Measurements from ENCODE around the gene FLT4.

Gene FLT4

DNA sequence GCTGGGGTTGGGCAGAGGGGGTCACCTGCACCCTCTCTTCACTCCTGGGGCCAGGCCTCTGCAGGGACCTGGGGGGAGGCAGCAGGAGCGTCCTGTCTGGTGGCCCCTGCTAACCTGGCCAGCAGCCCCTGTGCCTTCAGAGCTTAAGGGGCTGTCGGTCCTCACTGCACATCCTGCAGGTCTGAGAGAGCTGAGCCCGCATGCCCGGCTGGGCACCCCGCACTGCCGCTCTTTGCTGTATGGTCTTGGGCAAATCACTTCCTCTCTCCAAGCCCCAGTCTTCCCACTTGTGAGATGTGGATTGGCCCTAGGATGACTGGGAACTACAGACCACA is 7.9 kb downstream of the FLT4 start:
- Histone ChIP-seq H3K9me3 (ENCODE audit: control insufficient read depth, insufficient read depth, low read length) (no peaks in the 10 kb centered on the region), H3K9ac (ENCODE audit: low read depth, low read length) (no peak overlapping the region), H3K4me1 (ENCODE audit: insufficient read depth, low read length) (no peaks in the 10 kb centered on the region), H3K36me3 (ENCODE audit: insufficient read depth, low read length) (no peaks in the 10 kb centered on the region)

DNA sequence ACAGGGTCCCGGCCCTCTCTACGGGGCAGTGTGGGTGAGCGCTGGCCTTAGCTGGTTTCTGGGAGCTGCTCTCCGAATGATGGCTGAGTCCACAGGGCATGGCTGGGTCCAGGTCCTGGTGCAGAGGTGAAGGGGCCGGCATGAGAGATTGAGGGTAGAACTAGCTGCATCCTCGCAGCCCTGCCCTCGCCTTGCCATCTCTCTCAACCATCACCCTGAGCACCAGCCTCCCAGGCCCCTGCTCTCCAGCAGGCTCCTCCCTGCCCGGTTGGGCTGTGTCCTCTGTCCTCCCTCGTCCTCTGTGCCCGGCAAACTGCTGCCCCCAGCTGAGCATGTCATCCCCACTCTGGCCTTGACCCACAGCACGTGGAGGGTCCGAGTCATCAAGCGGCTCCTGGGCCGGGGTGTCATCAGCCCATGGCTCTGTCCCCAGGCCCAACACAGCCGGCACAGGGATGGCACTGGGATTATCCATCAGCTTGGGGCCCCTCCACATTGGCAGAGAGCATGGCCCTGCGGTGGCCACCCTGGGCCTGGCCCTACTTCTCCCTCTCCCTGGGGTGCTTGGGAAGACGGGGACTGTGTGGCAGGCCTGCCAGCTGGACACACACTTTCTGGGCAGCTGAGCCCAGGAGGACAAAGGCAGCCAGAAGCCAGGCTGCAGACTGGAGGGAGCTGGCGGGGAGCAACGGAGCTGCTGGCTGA is 8.4 kb downstream of the FLT4 start:
- Histone ChIP-seq H3K36me3 (ENCODE audit: insufficient read depth, low read length) (no peaks in the 10 kb centered on the region), H3K9me3 (ENCODE audit: control insufficient read depth, insufficient read depth, low read length) (no peaks in the 10 kb centered on the region)

DNA sequence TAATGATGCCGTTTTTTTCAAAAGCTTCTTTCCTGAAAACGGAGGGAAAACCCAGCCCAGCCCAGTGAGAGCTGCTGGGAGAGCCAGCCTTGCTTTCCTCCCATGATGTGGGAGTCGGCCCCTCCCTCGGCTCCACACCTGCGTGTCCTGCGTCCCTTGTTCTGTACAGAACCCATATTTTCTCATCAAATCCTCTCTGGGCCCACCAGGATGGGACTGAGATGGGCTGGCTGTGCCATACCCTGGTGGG is 8.9 kb downstream of the FLT4 start:
- Histone ChIP-seq H3K9me3 (ENCODE audit: control insufficient read depth, insufficient read depth, low read length) (no peaks in the 10 kb centered on the region), H3K9ac (ENCODE audit: low read depth, low read length) (no peak overlapping the region), H3K4me1 (ENCODE audit: insufficient read depth, low read length) (no peaks in the 10 kb centered on the region), H3K36me3 (ENCODE audit: insufficient read depth, low read length) (no peaks in the 10 kb centered on the region)

More for the DNA sequence above, 8.4 kb downstream of the FLT4 start:
- H3K9ac ChIP-seq (ENCODE audit: low read depth, low read length): no peak overlapping the region
- H3K4me1 ChIP-seq (ENCODE audit: insufficient read depth, low read length): no peaks in the 10 kb centered on the region

- Histone ChIP-seq H3K9ac (ENCODE audit: low read depth, low read length) (no peak overlapping the region), H3K36me3 (ENCODE audit: insufficient read depth, low read length) (no peaks in the 10 kb centered on the region), H3K9me3 (ENCODE audit: control insufficient read depth, insufficient read depth, low read length) (no peaks in the 10 kb centered on the region), H3K4me1 (ENCODE audit: insufficient read depth, low read length) (no peaks in the 10 kb centered on the region)
Measured at GRCh38 chr5:180639741-180640610, 9.4 kb downstream of the FLT4 start.

GRCh38 chr5:180639287-180639686 is 10.1 kb downstream of the FLT4 start:
- H3K9ac ChIP-seq (ENCODE audit: low read depth, low read length): no peak overlapping the region
- H3K9me3 ChIP-seq (ENCODE audit: control insufficient read depth, insufficient read depth, low read length): no peaks in the 10 kb centered on the region
- no peaks in the 10 kb centered on the region for H3K4me1 ChIP-seq (ENCODE audit: insufficient read depth, low read length)
- H3K36me3 ChIP-seq (ENCODE audit: insufficient read depth, low read length): no peaks in the 10 kb centered on the region

DNA sequence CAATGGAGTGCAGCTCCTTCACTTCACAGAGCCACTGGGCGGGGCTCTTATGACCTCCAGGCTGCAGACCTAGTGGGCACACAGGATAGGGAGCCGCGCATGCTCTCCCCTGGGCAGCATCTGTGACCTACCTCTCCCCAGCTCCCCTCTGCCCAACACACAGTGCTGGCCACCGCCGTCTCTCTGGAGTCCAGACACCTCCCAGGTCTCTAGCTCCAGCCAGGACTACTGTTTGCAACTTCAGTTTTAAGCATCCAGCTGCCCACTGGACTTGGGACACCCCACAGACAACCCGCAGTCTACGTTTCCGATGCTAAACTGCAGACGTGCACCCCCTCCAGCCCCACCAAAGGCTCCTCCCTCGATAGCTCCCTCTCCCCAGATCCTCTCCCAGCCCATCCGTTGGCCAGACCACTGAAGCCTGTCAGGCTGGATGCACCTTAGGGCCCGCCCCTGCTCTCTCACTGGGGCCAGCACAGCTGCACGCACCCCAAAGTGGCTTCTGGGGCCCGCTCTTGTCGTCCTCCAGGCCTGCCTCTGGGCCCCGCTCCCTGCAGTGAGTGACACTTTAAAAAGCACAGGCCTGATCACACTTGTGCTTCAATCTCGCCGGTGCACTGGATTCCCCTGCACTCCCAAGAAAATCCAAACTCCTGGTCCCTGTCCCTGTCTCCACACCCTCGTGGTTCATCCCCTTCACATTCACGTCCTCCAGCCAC is 11.3 kb downstream of the FLT4 start:
- no peaks in the 10 kb centered on the region for H3K36me3 ChIP-seq (ENCODE audit: insufficient read depth, low read length)
- no peaks in the 10 kb centered on the region for H3K4me1 ChIP-seq (ENCODE audit: insufficient read depth, low read length)
- H3K9ac ChIP-seq (ENCODE audit: low read depth, low read length): no peak overlapping the region
- no peaks in the 10 kb centered on the region for H3K9me3 ChIP-seq (ENCODE audit: control insufficient read depth, insufficient read depth, low read length)

- Histone ChIP-seq H3K9ac (ENCODE audit: low read depth, low read length) (no peak overlapping the region), H3K36me3 (ENCODE audit: insufficient read depth, low read length) (no peaks in the 10 kb centered on the region), H3K9me3 (ENCODE audit: control insufficient read depth, insufficient read depth, low read length) (no peaks in the 10 kb centered on the region), H3K4me1 (ENCODE audit: insufficient read depth, low read length) (peaks cover 6% of the 10 kb centered on the region; the same call in 1 of the 2 replicates)
Measured at GRCh38 chr5:180636403-180637075, 12.9 kb downstream of the FLT4 start.

DNA sequence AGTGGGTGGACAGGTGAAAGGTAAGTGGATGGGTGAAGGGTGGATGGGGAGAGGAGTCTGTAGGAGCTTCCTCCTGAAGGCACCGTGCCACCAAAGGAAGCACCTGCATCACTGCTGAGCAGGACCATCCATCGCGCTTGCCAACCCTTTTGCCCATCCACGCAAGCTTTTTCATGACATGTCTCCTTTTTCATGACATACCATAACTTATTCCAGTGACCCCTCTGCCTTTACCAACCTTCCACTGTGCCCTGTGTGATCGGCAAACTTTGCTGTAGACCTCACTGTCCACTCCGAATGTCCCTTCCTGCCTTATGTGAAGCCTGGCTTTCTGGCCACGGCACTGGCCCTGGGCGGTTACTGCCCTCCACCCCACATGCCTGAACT is 13.4 kb downstream of the FLT4 start:
- no peak overlapping the region for H3K9ac ChIP-seq (ENCODE audit: low read depth, low read length)
- peaks cover 6% of the 10 kb centered on the region; the same call in 1 of the 2 replicates for H3K4me1 ChIP-seq (ENCODE audit: insufficient read depth, low read length)
- no peaks in the 10 kb centered on the region for H3K9me3 ChIP-seq (ENCODE audit: control insufficient read depth, insufficient read depth, low read length)
- H3K36me3 ChIP-seq (ENCODE audit: insufficient read depth, low read length): no peaks in the 10 kb centered on the region

DNA sequence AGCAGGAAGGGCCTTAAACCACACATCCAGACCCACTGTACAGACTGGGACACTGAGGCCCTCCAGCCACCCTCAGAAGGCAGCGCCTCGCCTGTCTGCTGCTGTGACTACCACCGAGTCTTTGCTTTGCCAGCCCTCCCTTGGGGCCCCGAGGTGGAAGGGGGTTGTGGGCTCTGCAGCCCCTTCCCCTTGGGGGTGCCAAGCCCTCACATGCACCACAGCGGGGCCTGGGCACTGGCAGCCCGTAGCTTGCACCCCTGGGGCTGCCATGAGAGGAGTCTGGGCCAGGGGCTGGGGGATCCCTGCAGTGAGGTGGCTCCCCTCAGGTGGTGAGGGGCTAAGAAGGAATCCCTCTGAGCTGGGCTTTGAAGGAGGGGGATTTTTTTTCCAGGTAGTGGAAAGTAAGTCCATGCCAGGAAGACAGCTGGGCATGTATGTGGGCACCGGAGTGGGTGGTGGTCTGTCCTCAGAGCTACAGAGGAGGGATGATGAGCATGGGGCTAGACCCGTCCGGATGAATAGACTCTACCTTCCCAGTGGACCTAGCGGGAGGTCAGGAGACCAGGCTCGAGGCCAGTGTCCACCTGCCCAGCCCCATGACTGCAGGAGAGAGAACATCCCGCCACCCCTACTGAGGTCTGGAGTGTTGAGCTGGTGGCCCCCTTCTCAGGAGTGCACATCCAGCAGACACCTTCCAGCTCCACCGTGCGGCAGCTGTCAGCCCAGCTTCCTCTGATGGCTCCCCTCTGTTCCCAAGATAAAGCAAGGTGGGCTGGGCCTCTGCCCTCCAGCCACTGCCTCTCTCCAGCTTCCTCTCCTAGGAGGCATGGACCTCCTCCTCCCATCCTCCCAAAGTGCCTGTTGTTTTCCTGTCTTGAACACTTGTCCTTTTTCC is 15.9 kb downstream of the FLT4 start:
- Histone ChIP-seq H3K36me3 (ENCODE audit: insufficient read depth, low read length) (no peaks in the 10 kb centered on the region), H3K4me1 (ENCODE audit: insufficient read depth, low read length) (peaks cover 6% of the 10 kb centered on the region; the same call in 1 of the 2 replicates), H3K9me3 (ENCODE audit: control insufficient read depth, insufficient read depth, low read length) (no peaks in the 10 kb centered on the region), H3K9ac (ENCODE audit: low read depth, low read length) (no peak overlapping the region)

DNA sequence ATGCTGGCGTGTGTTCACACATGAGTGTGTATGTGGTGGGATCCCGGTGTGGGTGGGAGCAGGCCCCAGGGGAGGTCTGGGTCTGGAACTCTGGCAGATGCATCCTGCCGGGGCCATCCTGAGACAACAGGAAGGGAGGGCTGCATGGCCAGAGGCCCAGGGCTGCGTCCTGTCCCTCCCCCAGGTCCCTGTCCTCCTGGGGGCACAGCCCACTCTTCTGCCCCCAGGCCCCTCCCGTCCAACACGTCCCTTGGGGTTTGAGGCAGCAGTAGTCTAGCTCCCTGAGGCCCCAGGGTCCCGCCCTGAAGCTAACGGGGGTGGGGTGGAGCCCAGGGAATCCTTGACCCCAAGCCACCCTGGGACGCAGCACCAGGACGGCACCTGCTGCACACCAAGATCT is 16.6 kb downstream of the FLT4 start:
- no peaks in the 10 kb centered on the region for H3K9me3 ChIP-seq (ENCODE audit: control insufficient read depth, insufficient read depth, low read length)
- no peaks in the 10 kb centered on the region for H3K36me3 ChIP-seq (ENCODE audit: insufficient read depth, low read length)
- H3K4me1 ChIP-seq (ENCODE audit: insufficient read depth, low read length): peaks cover 6% of the 10 kb centered on the region; the same call in 1 of the 2 replicates
- H3K9ac ChIP-seq (ENCODE audit: low read depth, low read length): no peak overlapping the region

DNA sequence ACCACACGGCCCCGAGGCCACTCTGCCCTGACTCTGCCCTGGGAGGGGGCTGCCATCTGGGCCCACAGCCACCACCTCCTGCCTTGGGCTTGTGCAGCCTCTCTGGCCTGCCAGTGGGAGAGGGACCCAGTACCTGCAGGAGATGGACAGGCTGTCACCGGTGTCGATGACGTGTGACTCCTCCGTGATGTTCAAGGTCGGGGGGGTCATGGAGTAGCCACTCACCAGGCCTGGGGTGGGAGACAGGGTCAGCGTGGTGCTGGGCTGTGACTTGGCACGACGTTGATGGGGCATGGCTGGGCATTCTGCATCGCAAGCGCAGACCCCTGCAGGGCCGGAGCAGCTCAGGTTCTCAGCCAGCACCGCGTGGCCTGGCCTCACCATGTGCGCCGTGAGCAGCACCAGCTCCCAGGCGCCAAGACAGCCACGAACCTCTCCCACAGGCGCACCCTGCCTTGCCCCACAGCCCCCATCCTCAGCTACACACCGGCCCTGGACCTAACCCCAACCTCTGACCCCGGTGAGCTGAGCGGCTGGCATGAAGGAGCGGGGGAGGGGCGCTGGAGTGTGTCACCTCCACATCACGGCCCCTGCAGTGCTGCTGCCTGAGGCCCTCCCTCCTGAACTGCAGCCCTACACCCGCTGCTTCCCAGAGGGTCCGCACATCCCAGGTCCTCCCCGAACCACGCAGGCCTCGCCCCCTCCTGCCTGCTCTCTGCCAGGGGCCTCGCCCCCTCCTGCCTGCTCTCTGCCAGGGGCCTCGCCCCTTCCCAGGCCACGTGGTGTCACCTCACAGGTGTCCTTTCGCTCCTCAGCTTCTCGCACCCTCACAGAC is 17.6 kb downstream of the FLT4 start:
- no peaks in the 10 kb centered on the region for H3K36me3 ChIP-seq (ENCODE audit: insufficient read depth, low read length)
- no peaks in the 10 kb centered on the region for H3K9me3 ChIP-seq (ENCODE audit: control insufficient read depth, insufficient read depth, low read length)
- peaks cover 6% of the 10 kb centered on the region; the same call in 1 of the 2 replicates for H3K4me1 ChIP-seq (ENCODE audit: insufficient read depth, low read length)
- H3K9ac ChIP-seq (ENCODE audit: low read depth, low read length): no peak overlapping the region

DNA sequence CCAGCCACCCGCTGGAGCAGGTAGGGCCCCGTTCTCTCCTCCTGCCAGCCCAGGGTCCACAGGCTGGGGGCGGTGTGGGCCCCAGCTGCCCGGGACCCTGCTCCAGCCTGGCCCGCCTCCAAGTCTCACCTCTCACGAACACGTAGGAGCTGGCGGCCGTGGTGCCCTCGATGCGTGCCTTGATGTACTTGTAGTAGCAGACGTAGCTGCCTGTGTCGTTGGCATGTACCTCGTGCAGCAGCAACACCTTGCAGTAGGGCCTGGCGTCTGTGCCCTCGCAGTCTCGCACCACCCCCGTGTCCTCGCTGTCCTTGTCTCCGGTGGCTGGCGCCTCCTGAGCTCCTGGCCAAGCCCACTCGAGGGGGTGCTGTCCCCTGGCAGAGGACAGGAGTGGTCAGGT is 19.0 kb downstream of the FLT4 start:
- Histone ChIP-seq H3K9me3 (ENCODE audit: control insufficient read depth, insufficient read depth, low read length) (no peaks in the 10 kb centered on the region), H3K36me3 (ENCODE audit: insufficient read depth, low read length) (no peaks in the 10 kb centered on the region), H3K4me1 (ENCODE audit: insufficient read depth, low read length) (peaks cover 6% of the 10 kb centered on the region; the same call in 1 of the 2 replicates), H3K9ac (ENCODE audit: low read depth, low read length) (no peak overlapping the region)

DNA sequence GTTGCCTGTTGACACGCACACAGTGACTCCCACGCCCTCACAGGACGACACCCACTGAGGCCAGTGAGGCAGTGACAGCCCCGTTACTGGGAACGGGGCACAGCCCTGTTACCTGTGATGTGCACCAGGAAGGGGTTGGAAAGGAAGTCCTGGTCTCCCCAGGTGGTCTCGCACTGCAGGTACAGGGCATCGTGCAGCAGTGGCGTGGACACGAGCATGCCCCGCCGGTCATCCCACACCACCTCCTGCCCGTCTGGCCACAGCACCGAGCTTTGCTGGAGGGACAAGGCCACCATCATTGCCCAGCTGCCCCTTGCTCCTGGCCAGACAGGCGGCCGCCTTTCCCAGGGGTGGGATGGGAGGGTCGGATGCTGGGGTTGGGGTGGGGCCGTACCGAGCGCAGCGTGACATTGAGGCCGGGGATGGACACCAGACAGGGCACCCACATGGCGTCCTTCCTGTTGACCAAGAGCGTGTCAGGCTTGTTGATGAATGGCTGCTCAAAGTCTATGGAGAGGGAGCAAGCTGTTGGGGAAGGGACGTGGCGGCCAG is 19.5 kb downstream of the FLT4 start:
- H3K9ac ChIP-seq (ENCODE audit: low read depth, low read length): no peak overlapping the region
- no peaks in the 10 kb centered on the region for H3K9me3 ChIP-seq (ENCODE audit: control insufficient read depth, insufficient read depth, low read length)
- peaks cover 6% of the 10 kb centered on the region; the same call in 1 of the 2 replicates for H3K4me1 ChIP-seq (ENCODE audit: insufficient read depth, low read length)
- no peaks in the 10 kb centered on the region for H3K36me3 ChIP-seq (ENCODE audit: insufficient read depth, low read length)

Measured in ES-I3 (cell line).